ENCODE data around the gene KIF17. TPM values are rescaled to one million over a fixed set of nuclear protein-coding genes. Genes with fewer than 3 reads are reported as not detected.
A peak's percentile ranks its signal among the peaks of the same experiment; 100 is the strongest.

The KIF17 gene
- 1 to 10 TPM in 3 of 4 donors, under 1 TPM in 1; 0.76 to 5.6 (median 2.1) TPM for total RNA-seq

DNA sequence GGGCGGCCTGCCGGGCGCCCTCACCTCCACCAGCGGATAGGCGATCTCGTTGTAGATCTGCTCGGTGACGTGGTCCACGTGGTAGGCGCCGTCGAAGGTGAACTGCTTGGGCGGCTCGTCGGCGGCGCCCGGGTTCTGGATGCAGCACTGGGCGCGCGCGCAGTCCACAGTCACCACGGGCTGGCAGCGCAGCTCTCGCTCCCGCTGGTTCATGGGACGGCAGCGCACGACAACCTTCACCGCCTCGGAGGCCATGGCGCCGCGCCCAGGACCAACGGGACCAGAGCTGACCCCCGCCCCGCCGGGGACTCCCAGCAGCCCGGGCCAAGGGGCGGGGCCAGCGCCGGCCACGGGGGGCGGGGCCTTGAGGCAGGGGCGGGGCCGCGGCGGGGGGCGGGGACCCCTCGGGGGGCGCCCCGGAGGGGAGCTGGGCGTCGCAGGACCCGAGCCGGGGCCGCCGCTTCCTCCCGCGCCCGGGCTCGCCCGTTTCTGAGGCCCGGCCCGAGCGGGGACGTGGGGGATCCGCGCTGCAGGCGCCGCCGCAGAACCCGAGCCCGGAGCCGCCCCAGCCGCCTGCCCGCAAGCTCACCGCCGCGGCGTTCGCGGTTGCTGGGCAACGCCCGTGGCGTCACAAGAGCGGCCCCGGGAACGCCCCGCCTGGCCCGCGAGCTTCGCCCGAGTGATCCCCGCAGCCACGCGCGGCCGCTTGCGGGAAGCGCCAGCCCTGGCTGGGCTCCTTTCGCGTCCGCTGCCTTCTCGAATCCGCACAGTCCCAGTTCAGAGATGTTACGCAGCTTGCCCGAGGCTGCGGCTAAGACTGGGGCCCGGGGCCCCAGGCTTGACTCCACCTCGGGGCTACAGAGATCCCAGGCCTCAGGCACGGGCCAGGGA lies at the start of gene KIF17:
TSS of gene KIF17 (minus strand) at position 556 of the 891 bp plus-strand sequence. CDS start at position 255, 301 bp downstream.
- TF ChIP-seq POLR2A (IDR thresholded peaks at IDR 0.05) (no peak), POLR2AphosphoS5 (IDR thresholded peaks at IDR 0.05) (no peak), EP300 (IDR thresholded peaks at IDR 0.05) (no peak)
- TF ChIP-seq, protein P1, sequence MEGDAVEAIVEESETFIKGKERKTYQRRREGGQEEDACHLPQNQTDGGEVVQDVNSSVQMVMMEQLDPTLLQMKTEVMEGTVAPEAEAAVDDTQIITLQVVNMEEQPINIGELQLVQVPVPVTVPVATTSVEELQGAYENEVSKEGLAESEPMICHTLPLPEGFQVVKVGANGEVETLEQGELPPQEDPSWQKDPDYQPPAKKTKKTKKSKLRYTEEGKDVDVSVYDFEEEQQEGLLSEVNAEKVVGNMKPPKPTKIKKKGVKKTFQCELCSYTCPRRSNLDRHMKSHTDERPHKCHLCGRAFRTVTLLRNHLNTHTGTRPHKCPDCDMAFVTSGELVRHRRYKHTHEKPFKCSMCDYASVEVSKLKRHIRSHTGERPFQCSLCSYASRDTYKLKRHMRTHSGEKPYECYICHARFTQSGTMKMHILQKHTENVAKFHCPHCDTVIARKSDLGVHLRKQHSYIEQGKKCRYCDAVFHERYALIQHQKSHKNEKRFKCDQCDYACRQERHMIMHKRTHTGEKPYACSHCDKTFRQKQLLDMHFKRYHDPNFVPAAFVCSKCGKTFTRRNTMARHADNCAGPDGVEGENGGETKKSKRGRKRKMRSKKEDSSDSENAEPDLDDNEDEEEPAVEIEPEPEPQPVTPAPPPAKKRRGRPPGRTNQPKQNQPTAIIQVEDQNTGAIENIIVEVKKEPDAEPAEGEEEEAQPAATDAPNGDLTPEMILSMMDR (IDR thresholded peaks at IDR 0.05) = no peak
- no peaks in the 10 kb centered on the region for H3K36me3 ChIP-seq
- WGBS = 4% methylated on average over 14 of the region's 112 CpGs
- peaks cover 14% of the 10 kb centered on the region for H3K4me1 ChIP-seq
- no peaks in the 10 kb centered on the region for H3K9me3 ChIP-seq
- DNase-seq (ENCODE audit: low spot score in 2 of 2) = peak in 1 of 2 donors; percentile 78
- no peak within 1 kb of the TSS for H3K27ac ChIP-seq
- peaks cover 20% of the 10 kb centered on the region for H3K27me3 ChIP-seq
- H3K4me3 ChIP-seq = peak within 1 kb of the TSS; percentile 49

DNA sequence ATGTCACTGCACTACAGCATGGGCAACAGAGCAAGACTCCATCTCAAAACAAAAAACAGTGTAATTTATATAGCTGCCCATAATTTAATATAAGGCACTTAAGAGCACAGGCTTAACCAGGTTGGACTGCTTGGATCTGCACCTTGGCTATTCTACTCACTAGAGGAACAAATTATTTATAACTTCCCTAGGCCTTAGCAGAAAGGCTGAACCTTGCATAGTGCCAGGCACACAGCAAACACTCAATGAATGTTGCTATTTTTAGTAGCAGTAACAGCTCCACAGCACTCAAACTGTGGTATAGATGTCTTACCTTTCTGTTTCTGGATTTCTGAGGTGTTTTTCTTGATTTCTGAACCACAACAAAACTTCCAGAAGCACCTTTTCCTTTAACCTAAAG lies 49.5 kb upstream of the KIF17 start:
- no peak overlapping the region for H3K4me3 ChIP-seq
- H3K27ac ChIP-seq = no peak overlapping the region
- H3K36me3 ChIP-seq = peaks cover 100% of the 10 kb centered on the region
- H3K9me3 ChIP-seq = no peaks in the 10 kb centered on the region
- TF ChIP-seq, protein P1 (IDR thresholded peaks at IDR 0.05) = no peak
- TF ChIP-seq POLR2AphosphoS5 (IDR thresholded peaks at IDR 0.05) (no peak), EP300 (IDR thresholded peaks at IDR 0.05) (no peak), POLR2A (IDR thresholded peaks at IDR 0.05) (no peak)
- no peaks in the 10 kb centered on the region for H3K27me3 ChIP-seq
- H3K4me1 ChIP-seq = no peaks in the 10 kb centered on the region
- DNase-seq (ENCODE audit: low spot score in 2 of 2) = no peak

DNA sequence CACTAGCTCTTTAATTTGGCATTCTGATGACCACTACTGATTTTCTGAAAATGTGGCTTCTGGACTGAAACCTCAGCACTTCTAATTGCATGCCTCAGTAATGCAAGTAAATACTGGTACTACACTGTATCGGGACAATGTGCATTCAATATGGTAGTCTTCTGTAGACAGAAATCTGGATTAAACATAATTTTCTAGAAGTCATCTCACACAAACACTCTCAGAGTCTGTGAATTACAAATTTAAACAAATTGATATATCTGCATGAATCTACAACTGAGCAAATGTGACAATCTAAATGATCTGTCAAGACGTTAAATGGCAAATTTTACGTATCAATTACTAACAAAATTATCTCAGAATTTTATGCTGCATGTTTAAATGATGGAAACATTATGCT lies 45.6 kb upstream of the KIF17 start:
- peaks cover 100% of the 10 kb centered on the region for H3K36me3 ChIP-seq

DNA sequence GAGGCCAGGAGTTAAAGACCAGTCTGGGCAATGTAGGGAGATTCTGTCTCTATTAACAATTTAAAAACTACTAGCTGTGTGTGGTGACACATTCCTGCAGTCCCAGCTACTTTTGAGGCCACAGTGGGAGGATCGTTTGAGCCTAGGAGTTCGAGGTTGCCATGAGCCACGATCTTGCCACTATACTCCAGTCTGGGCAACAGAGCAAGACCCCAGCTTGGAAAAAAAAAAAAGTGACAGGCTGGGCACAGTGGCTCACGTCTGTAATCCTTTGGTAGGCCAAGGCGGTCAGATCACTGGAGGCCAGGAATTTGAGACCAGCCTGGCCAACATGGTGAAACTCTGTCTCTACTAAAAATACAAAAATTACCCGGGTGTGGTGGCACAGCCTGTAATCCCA lies 42.5 kb upstream of the KIF17 start:
- H3K36me3 ChIP-seq = peaks cover 100% of the 10 kb centered on the region
- no peak overlapping the region for H3K27ac ChIP-seq
- no peaks in the 10 kb centered on the region for H3K9me3 ChIP-seq
- WGBS = 94% methylated on average over 6 of the region's 6 CpGs
- no peak for DNase-seq (ENCODE audit: low spot score in 2 of 2)
- no peaks in the 10 kb centered on the region for H3K27me3 ChIP-seq
- TF ChIP-seq, protein P1 (IDR thresholded peaks at IDR 0.05) = no peak
- TF ChIP-seq POLR2A (IDR thresholded peaks at IDR 0.05) (no peak), POLR2AphosphoS5 (IDR thresholded peaks at IDR 0.05) (no peak), EP300 (IDR thresholded peaks at IDR 0.05) (no peak)
- H3K4me1 ChIP-seq = no peaks in the 10 kb centered on the region
- H3K4me3 ChIP-seq = no peak overlapping the region

More for the DNA sequence above, 45.6 kb upstream of the KIF17 start:
- no peak overlapping the region for H3K27ac ChIP-seq
- H3K9me3 ChIP-seq = no peaks in the 10 kb centered on the region
- DNase-seq (ENCODE audit: low spot score in 2 of 2) = no peak
- H3K27me3 ChIP-seq = no peaks in the 10 kb centered on the region
- 95% methylated on average over 3 of the region's 3 CpGs for WGBS
- H3K4me3 ChIP-seq = no peak overlapping the region
- TF ChIP-seq, protein P1 (IDR thresholded peaks at IDR 0.05) = no peak
- TF ChIP-seq EP300 (IDR thresholded peaks at IDR 0.05) (no peak), POLR2AphosphoS5 (IDR thresholded peaks at IDR 0.05) (no peak), POLR2A (IDR thresholded peaks at IDR 0.05) (no peak)
- no peaks in the 10 kb centered on the region for H3K4me1 ChIP-seq

DNA sequence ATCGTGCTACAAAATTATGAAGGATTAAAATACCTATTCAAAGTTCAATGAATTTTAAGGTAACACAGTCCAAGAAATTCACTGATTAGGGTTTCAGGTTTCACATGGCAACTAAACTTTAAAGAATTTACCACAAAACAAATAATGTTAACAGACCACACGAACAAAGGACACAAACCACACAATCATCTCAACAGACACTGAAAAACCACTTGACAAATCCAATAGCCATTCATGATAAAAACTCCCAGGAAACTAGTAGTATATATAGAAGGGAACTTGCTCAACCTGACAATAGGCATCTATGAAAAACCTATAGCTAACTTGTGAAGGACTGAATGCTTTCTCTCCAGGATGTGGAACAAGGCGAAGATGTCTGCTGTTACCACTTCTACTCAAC lies 35.8 kb upstream of the KIF17 start:
- Histone ChIP-seq H3K4me1 (no peaks in the 10 kb centered on the region), H3K9me3 (no peaks in the 10 kb centered on the region), H3K4me3 (no peak overlapping the region), H3K27me3 (no peaks in the 10 kb centered on the region), H3K27ac (no peak overlapping the region), H3K36me3 (peaks cover 76% of the 10 kb centered on the region)
- no peak for DNase-seq (ENCODE audit: low spot score in 2 of 2)
- WGBS = 93% methylated on average over 3 of the region's 3 CpGs
- TF ChIP-seq POLR2AphosphoS5 (IDR thresholded peaks at IDR 0.05) = no peak
- TF ChIP-seq EP300 (IDR thresholded peaks at IDR 0.05) = no peak
- no peak for TF ChIP-seq POLR2A (IDR thresholded peaks at IDR 0.05)
- TF ChIP-seq, protein P1 (IDR thresholded peaks at IDR 0.05) = no peak

Data from suprapubic skin (tissue), 4 donors.